H1 (cell line): ENCODE data around the gene ARMC6. TPM values are rescaled to one million over a fixed set of nuclear protein-coding genes. Genes with fewer than 3 reads are reported as not detected.

ENCODE experiments used
- ATF2 ChIP-seq: IDR thresholded peaks from 2 replicates; pipeline ENCODE4 v1.6.1; 2012; ENCODE audit warnings: low read length, inconsistent platforms
- CHD7 ChIP-seq: fragments of 300-600 bp; sonication (generic); IDR thresholded peaks from 2 replicates; pipeline ENCODE4 v1.7.1; 2012; ENCODE audit warnings: low read length, moderate library complexity, mild to moderate bottlenecking, inconsistent platforms; ENCODE audit not compliant: insufficient replicate concordance
- HDAC2 ChIP-seq, 2 experiments: fragments of 300-600 bp in 1 of 2; sonication (generic) in 1 of 2; IDR thresholded peaks; 2 replicates each; pipeline ENCODE4 v1.6.1; 2011 to 2012; ENCODE audit warnings: low read depth in 2 of 2, low read length in 2 of 2, mild to moderate bottlenecking in 2 of 2, moderate library complexity in 2 of 2, borderline replicate concordance in 1 of 2, inconsistent platforms in 1 of 2
- SAP30 ChIP-seq: fragments of 300-600 bp; sonication (generic); IDR thresholded peaks from 2 replicates; pipeline ENCODE4 v1.7.1; 2012; ENCODE audit warnings: low read length, moderate library complexity, mild to moderate bottlenecking, inconsistent platforms; ENCODE audit not compliant: insufficient read depth, insufficient replicate concordance
- SP1 ChIP-seq: IDR thresholded peaks from 2 replicates; pipeline ENCODE4 v1.6.1; 2011; ENCODE audit warnings: low read depth, low read length
- TAF7 ChIP-seq: optimal IDR thresholded peaks from 2 replicates; pipeline ENCODE3; 2011; ENCODE audit warnings: low read depth, mild to moderate bottlenecking, inconsistent platforms, low read length, moderate library complexity, borderline replicate concordance
- TBP ChIP-seq: IDR thresholded peaks from 2 replicates; pipeline ENCODE4 v1.6.1; 2011; ENCODE audit warnings: low read depth, low read length, improper control_type of control experiment
- polyA plus RNA-seq, 7 experiments: library from polyadenylated mRNA; depleted of rRNA in 3 of 7; stranded (reverse) in 5 of 7; unstranded in 2 of 7; fragments of >200 nt in 5 of 7; fragments of 200-250 nt in 2 of 7; gene quantifications; 1 replicate in 5 of 7; 2 replicates in 1 of 7; 4 replicates in 1 of 7; pipeline versions ENCODE4 v1.2.1 to v1.2.3, GENCODE V29; 2011 to 2013; ENCODE audit warnings: missing spikeins in 2 of 7, mixed read lengths in 2 of 7
- total RNA-seq: library from RNA; stranded (reverse); fragmentation: NEBNext Ultra II Directional; extraction: Animal tissue kit (Norgen Biotek cat#: 25700); gene quantifications from 2 replicates; pipeline ENCODE4 v1.2.1, GENCODE V29; 2021

ARMC6 gene
- total and polyA plus RNA-seq, 2 of the 8 experiments (the other 6 are each of a cell fraction or from before 2014, with no cell fraction given): 67.1 to 68.3 TPM

GRCh38 chr19:19032420-19033175 lies 805 bp upstream of the ARMC6 start (continued):
- TF ChIP-seq CHD7 (no peak), SAP30 (peak; percentile 25), TBP (0 out of 2 replicates have a peak, but pooled peaks have one; percentile 29), HDAC2 (IDR thresholded peaks at IDR 0.05; ENCODE audit: borderline replicate concordance in 1 of 2, low read depth in 2 of 2, low read length in 2 of 2) (peak in 1 of 2 experiments; percentile 68; a peak in 1 of 4 replicates), ATF2 (no peak), SP1 (peak; percentile 94), TAF7 (no peak)
